HepG2 (cell line): ENCODE data around the gene SEMA4C.

Source experiments
- EP300 ChIP-seq, 3 experiments: sonication (generic) in 1 of 3; formaldehyde crosslinking in 1 of 3; IDR thresholded peaks; 2 replicates each; pipeline versions ENCODE4 v1.5.1 to v1.6.1; 2011 to 2020; ENCODE audit warnings: low read depth in 2 of 3, low read length in 2 of 3, borderline replicate concordance in 1 of 3, improper control_type of control experiment in 1 of 3, mild to moderate bottlenecking in 1 of 3, missing genetic modification reagents in 1 of 3, moderate library complexity in 1 of 3
- JDP2 ChIP-seq: sonication (generic); formaldehyde crosslinking; IDR thresholded peaks from 2 replicates; pipeline ENCODE4 v1.8.1; 2022; ENCODE audit warnings: missing genetic modification reagents, borderline replicate concordance
- KAT7 ChIP-seq: IDR thresholded peaks from 2 replicates; pipeline ENCODE4 v1.6.1; 2018; ENCODE audit warnings: borderline replicate concordance, missing compliant biosample characterization
- RAD21 ChIP-seq: fragments of 450-650 bp; formaldehyde crosslinking; IDR thresholded peaks from 2 replicates; pipeline ENCODE4 v1.5.0; 2020; ENCODE audit warnings: mild to moderate bottlenecking
- RFX5 ChIP-seq: IDR thresholded peaks from 2 replicates; pipeline ENCODE4 v1.6.1; 2011; ENCODE audit warnings: low read depth, low read length, improper control_type of control experiment

DNA sequence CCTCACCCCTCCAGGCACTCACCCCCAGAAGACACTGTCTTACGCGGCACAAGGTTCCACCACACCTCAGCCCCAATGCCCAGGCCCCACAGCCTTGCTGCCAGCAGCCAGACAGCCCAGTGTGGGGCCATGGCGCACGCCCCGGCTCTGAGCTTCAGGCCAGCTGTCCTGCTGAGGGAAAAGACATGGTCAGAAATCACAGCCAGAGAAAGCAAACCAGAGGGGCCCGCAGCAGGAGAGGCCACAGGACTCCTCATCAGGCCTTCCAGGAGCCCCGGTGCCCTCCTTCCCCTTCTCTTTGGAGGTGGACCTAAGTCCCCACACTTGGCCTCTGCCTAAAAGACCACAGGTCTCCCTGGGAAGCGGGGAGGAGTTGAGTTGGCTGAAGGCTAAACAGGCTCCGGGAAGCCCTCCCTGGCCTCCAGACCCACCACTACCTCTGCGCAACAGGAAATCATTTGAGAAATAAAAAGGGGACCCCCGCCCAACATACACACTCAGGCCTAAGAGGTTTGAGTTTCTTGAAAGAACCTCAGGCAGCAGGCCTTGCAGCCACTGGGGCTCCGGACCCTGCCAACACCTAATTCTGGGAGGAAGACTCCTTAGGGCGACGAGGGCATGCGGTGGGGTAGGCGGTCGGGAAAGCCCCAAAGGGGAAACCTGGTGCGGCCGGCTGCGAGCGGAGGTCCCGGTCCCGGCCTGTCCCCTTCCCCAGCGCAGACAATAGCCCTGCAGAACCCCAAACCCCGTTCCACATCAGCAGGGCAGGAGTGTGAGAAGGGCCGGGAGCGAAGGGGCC, 1.9 kb downstream of the SEMA4C start:
- TF ChIP-seq KAT7 (CRISPR knock-in tag) (no peak), EP300 (IDR thresholded peaks at IDR 0.05; ENCODE audit: low read depth in 2 of 2, low read length in 2 of 2) (no peak), EP300 (CRISPR knock-in tag; IDR thresholded peaks at IDR 0.05; ENCODE audit: borderline replicate concordance) (no peak), RAD21 (CRISPR knock-in tag) (no peak), JDP2 (CRISPR knock-in tag) (no peak), RFX5 (no peak)
